ENCODE results near the gene SH2D6. TPM values are rescaled to one million over a fixed set of nuclear protein-coding genes. Genes with fewer than 3 reads are reported as not detected.

SH2D6 gene
- total and polyA plus RNA-seq, 2 donors (not counting 1 experiment from before 2014, with no cell fraction given), result 0.27 to 1.6 TPM

GRCh38 chr2:85401844-85402243 lies 16.7 kb upstream of the SH2D6 start:
- Mint-ChIP-seq H3K4me1 (peaks cover 35% of the 10 kb centered on the region), H3K9me3 (ENCODE audit: insufficient read depth) (no peaks in the 10 kb centered on the region), H3K27me3 (no peaks in the 10 kb centered on the region), H3K27ac (peak overlapping the region; percentile 72), H3K4me3 (peak overlapping the region; percentile 49)
- TF ChIP-seq EZH2 (IDR thresholded peaks at IDR 0.05; ENCODE audit: borderline replicate concordance, insufficient read depth, low read depth, low read length, poor library complexity, severe bottlenecking), result no peak
- TF ChIP-seq, protein P1, sequence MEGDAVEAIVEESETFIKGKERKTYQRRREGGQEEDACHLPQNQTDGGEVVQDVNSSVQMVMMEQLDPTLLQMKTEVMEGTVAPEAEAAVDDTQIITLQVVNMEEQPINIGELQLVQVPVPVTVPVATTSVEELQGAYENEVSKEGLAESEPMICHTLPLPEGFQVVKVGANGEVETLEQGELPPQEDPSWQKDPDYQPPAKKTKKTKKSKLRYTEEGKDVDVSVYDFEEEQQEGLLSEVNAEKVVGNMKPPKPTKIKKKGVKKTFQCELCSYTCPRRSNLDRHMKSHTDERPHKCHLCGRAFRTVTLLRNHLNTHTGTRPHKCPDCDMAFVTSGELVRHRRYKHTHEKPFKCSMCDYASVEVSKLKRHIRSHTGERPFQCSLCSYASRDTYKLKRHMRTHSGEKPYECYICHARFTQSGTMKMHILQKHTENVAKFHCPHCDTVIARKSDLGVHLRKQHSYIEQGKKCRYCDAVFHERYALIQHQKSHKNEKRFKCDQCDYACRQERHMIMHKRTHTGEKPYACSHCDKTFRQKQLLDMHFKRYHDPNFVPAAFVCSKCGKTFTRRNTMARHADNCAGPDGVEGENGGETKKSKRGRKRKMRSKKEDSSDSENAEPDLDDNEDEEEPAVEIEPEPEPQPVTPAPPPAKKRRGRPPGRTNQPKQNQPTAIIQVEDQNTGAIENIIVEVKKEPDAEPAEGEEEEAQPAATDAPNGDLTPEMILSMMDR (IDR thresholded peaks at IDR 0.05), result no peak
- 84% methylated on average over 7 of the region's 8 CpGs for WGBS (ENCODE audit: insufficient coverage)
- Histone ChIP-seq H3K79me2 (ENCODE audit: control insufficient read depth, insufficient read depth, low read length) (peaks cover 25% of the 10 kb centered on the region), H3K4me1 (ENCODE audit: control insufficient read depth in 2 of 2, insufficient read depth in 2 of 2, low read length in 2 of 2) (peaks cover 35 to 36% of the 10 kb centered on the region in 2 donors), H4K20me1 (ENCODE audit: control insufficient read depth, insufficient read depth, low read length, poor library complexity, severe bottlenecking) (no peaks in the 10 kb centered on the region), H3K4me2 (replicated peaks; ENCODE audit: low read depth, low read length, poor library complexity, severe bottlenecking) (peak overlapping the region; percentile 27), H3K9me3 (ENCODE audit: control extremely low read depth in 1 of 3, control insufficient read depth in 2 of 3, insufficient read depth in 1 of 3, low read length in 2 of 3) (peaks cover 0 to 4% (median 0%) of the 10 kb centered on the region in 3 donors), H3K9ac (ENCODE audit: low read length) (no peak overlapping the region), H2AFZ (ENCODE audit: insufficient read depth, low read depth, low read length, poor library complexity, severe bottlenecking) (no peak overlapping the region), H3K36me3 (replicated peaks in 1 of 2; ENCODE audit: control extremely low read depth in 1 of 2, control insufficient read depth in 1 of 2, extremely low read depth in 1 of 2, insufficient read depth in 2 of 2, low read length in 1 of 2) (peaks cover 5 to 47% of the 10 kb centered on the region in 2 experiments), H3K27me3 (replicated peaks in 1 of 4; ENCODE audit: control extremely low read depth in 1 of 4, control insufficient read depth in 3 of 4, insufficient read depth in 4 of 4, low read length in 3 of 4) (no peaks in the 10 kb centered on the region), H3K27ac (ENCODE audit: low read length in 2 of 2) (peak overlapping the region in 1 of 2 donors; percentile 49), H3K4me3 (ENCODE audit: control extremely low read depth in 1 of 5, extremely low read depth in 1 of 5, insufficient read depth in 1 of 5, low read depth in 2 of 5, low read length in 4 of 5) (no peak overlapping the region)
- ChIA-PET CTCF (interaction anchor here (0.9 to 8.7 kb wide), 3 partner anchors 10 to 150 kb away, joined by 3 to 45 read pairs (median 6); no protein-coding TSS in a partner anchor), POLR2A (interaction anchor here (0.6 to 2.0 kb wide), 3 partner anchors 10 to 137 kb away, joined by 3 to 5 read pairs (median 3); partner anchors contain the start of genes MAT2A and TGOLN2)
- intact Hi-C loops (cut with micrococcal nuclease), result no loop called here
- no peak for DNase-seq
- peak; percentile 50 for ATAC-seq (ENCODE audit: low read depth)

Data from B cell (primary cell).